ENCODE results near the gene KCNE2. TPM values are rescaled to one million over a fixed set of nuclear protein-coding genes. Genes with fewer than 3 reads are reported as not detected.
"Not testable (repeated sequence)": the region's sequence is repeated elsewhere in the genome, so short reads cannot be mapped to it uniquely, and the experiment has no call there.

The KCNE2 gene
- total RNA-seq, 1 donor from 2014 or later, result 0.27 TPM

DNA sequence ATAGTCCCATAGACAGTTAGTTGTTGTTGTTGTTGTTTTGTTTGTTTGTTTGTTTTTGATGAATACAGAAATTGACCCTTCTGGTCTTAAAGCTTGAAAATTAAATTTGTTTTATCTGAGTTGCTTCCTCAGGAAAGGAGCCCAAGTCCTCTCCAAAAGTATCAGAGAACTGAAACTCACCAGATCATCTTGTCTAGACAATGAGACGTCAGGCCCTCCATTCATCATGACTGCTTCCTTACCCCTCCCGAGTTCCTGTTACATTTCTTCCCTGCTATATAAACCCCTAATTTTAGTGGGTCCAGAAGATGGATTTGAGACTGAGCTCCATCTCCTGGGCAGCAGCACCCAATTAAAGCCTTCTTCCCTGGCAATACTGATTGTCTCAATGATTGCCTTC, 42.9 kb downstream of the KCNE2 start:
- H3K4me1 Mint-ChIP-seq (ENCODE audit: low read depth, unreplicated experiment); H3K79me2 ChIP-seq (ENCODE audit: insufficient read depth, low read length); H3K9me3 Mint-ChIP-seq (ENCODE audit: unreplicated experiment); H3K4me3 ChIP-seq (ENCODE audit: insufficient read depth, low read depth, low read length); FAIRE-seq; H3K4me2 ChIP-seq (ENCODE audit: low read length); H3K9ac ChIP-seq (ENCODE audit: low read length); H3K27me3 ChIP-seq (ENCODE audit: insufficient read depth, low read length); H3K4me1 ChIP-seq (ENCODE audit: insufficient read depth, low read length); H2AFZ ChIP-seq (ENCODE audit: low read depth, low read length); H3K4me3 Mint-ChIP-seq (ENCODE audit: unreplicated experiment); H3K27ac Mint-ChIP-seq (ENCODE audit: unreplicated experiment); DNase-seq (ENCODE audit: low read depth); H4K20me1 ChIP-seq (ENCODE audit: insufficient read depth, low read length); H3K36me3 ChIP-seq (ENCODE audit: insufficient read depth, low read length); H3K9me3 ChIP-seq (ENCODE audit: insufficient read depth, low read depth, low read length); H3K27ac ChIP-seq (ENCODE audit: low read depth, low read length); H3K36me3 Mint-ChIP-seq (ENCODE audit: low read depth, unreplicated experiment); H3K27me3 Mint-ChIP-seq (ENCODE audit: low read depth, unreplicated experiment): not testable (repeated sequence)

GRCh38 chr21:34407294-34407693, 43.5 kb downstream of the KCNE2 start:
- not testable (repeated sequence) for H3K36me3 ChIP-seq (ENCODE audit: insufficient read depth, low read length); H3K4me1 ChIP-seq (ENCODE audit: insufficient read depth, low read length); H2AFZ ChIP-seq (ENCODE audit: low read depth, low read length); H3K4me3 Mint-ChIP-seq (ENCODE audit: unreplicated experiment); H3K79me2 ChIP-seq (ENCODE audit: insufficient read depth, low read length); H3K27me3 Mint-ChIP-seq (ENCODE audit: low read depth, unreplicated experiment); H3K9me3 Mint-ChIP-seq (ENCODE audit: unreplicated experiment); H3K9ac ChIP-seq (ENCODE audit: low read length); H3K36me3 Mint-ChIP-seq (ENCODE audit: low read depth, unreplicated experiment); H3K4me1 Mint-ChIP-seq (ENCODE audit: low read depth, unreplicated experiment); FAIRE-seq; H3K27ac ChIP-seq (ENCODE audit: low read depth, low read length); H3K9me3 ChIP-seq (ENCODE audit: insufficient read depth, low read depth, low read length); H4K20me1 ChIP-seq (ENCODE audit: insufficient read depth, low read length); H3K4me2 ChIP-seq (ENCODE audit: low read length); H3K27me3 ChIP-seq (ENCODE audit: insufficient read depth, low read length); DNase-seq (ENCODE audit: low read depth); H3K27ac Mint-ChIP-seq (ENCODE audit: unreplicated experiment); H3K4me3 ChIP-seq (ENCODE audit: insufficient read depth, low read depth, low read length)

DNA sequence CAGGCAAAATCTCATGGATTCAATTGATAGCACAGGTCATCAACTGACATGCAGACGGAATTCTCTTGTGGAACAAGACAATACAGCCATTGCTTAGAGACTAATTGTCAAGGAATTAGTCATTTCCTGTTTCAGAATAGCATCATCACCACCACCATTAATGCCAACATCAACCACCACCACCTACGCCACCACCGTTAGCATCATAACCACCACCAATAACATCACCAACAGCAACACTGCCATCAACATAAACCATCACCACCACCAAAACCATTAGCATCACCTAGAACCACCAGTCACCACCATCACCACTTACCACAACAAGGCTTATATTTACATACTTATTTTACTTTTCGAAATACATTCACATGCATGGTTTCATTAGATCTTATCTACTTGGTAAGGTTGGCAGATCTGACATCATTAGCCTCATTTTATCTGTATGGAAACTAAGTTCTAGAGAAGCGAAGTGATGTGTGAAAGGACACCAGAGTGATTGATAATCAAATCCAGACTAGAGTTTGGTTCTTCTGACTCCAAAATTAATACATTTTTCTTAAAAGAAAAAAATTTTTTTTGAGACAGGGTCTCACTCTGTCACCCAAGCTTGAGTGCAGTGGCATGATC, 53.8 kb downstream of the KCNE2 start:
- H3K9me3 Mint-ChIP-seq (ENCODE audit: unreplicated experiment); H3K36me3 ChIP-seq (ENCODE audit: insufficient read depth, low read length); H4K20me1 ChIP-seq (ENCODE audit: insufficient read depth, low read length): not testable (repeated sequence)

More for the DNA sequence above, 53.8 kb downstream of the KCNE2 start:
- H3K27ac ChIP-seq (ENCODE audit: low read depth, low read length); H3K79me2 ChIP-seq (ENCODE audit: insufficient read depth, low read length); H3K4me2 ChIP-seq (ENCODE audit: low read length); DNase-seq (ENCODE audit: low read depth); H3K4me3 ChIP-seq (ENCODE audit: insufficient read depth, low read depth, low read length); H2AFZ ChIP-seq (ENCODE audit: low read depth, low read length); H3K4me1 ChIP-seq (ENCODE audit: insufficient read depth, low read length); H3K27ac Mint-ChIP-seq (ENCODE audit: unreplicated experiment); H3K4me3 Mint-ChIP-seq (ENCODE audit: unreplicated experiment); H3K27me3 Mint-ChIP-seq (ENCODE audit: low read depth, unreplicated experiment); H3K9me3 ChIP-seq (ENCODE audit: insufficient read depth, low read depth, low read length); H3K36me3 Mint-ChIP-seq (ENCODE audit: low read depth, unreplicated experiment); H3K9ac ChIP-seq (ENCODE audit: low read length); H3K27me3 ChIP-seq (ENCODE audit: insufficient read depth, low read length); H3K4me1 Mint-ChIP-seq (ENCODE audit: low read depth, unreplicated experiment): not testable (repeated sequence)
- peak; percentile 47 for FAIRE-seq

Other genes with a start within 250 kb of the KCNE2 start
- 1.6 and 6.2 TPM in 2 replicates for gene SMIM11, start 11.5 kb downstream of the KCNE2 start, total RNA-seq
- not detected in 2 replicates for gene SMIM34, start 59.9 kb downstream of the KCNE2 start, total RNA-seq
- 0.43 and 0.73 TPM in 2 replicates for gene KCNE1, start 148.2 kb downstream of the KCNE2 start, total RNA-seq

All from astrocyte (in vitro differentiated cells and primary cell).